Measurements from ENCODE around the gene ANP32A.
"Not testable (repeated sequence)": the region's sequence is repeated elsewhere in the genome, so short reads cannot be mapped to it uniquely, and the experiment has no call there.

Gene ANP32A

GRCh38 chr15:68781766-68782588 is 38.7 kb downstream of the ANP32A start:
- DNase-seq: no peak

- no peak for DNase-seq
Measured at GRCh38 chr15:68781217-68781616, 39.5 kb downstream of the ANP32A start.

GRCh38 chr15:68778876-68779275 is 41.8 kb downstream of the ANP32A start:
- DNase-seq: no peak

- DNase-seq: no peak
Measured at GRCh38 chr15:68776477-68777270, 44.0 kb downstream of the ANP32A start.

GRCh38 chr15:68775671-68776476 is 44.8 kb downstream of the ANP32A start:
- DNase-seq: no peak

- no peak for DNase-seq
Measured at GRCh38 chr15:68775236-68775577, 45.5 kb downstream of the ANP32A start.

GRCh38 chr15:68774521-68775235 is 46.0 kb downstream of the ANP32A start:
- DNase-seq: no peak

GRCh38 chr15:68774120-68774519 is 46.6 kb downstream of the ANP32A start:
- no peak for DNase-seq

GRCh38 chr15:68773036-68773435 is 47.7 kb downstream of the ANP32A start:
- DNase-seq: no peak

GRCh38 chr15:68770216-68770615 is 50.5 kb downstream of the ANP32A start:
- DNase-seq: no peak

- no peak for DNase-seq
Measured at GRCh38 chr15:68769702-68770101, 51.0 kb downstream of the ANP32A start.

GRCh38 chr15:68768321-68768720 is 52.4 kb downstream of the ANP32A start:
- no peak for DNase-seq

- DNase-seq: no peak
Measured at GRCh38 chr15:68767833-68768232, 52.9 kb downstream of the ANP32A start.

- DNase-seq: no peak
Measured at GRCh38 chr15:68765602-68766368, 54.9 kb downstream of the ANP32A start.

- DNase-seq: no peak
Measured at GRCh38 chr15:68764090-68764489, 56.6 kb downstream of the ANP32A start.

- DNase-seq: no peak
Measured at GRCh38 chr15:68763063-68763462, 57.6 kb downstream of the ANP32A start.

- not testable (repeated sequence) for DNase-seq
Measured at GRCh38 chr15:68759982-68760579, 60.6 kb downstream of the ANP32A start.

GRCh38 chr15:68755731-68756130 is 65.0 kb downstream of the ANP32A start:
- DNase-seq: no peak

GRCh38 chr15:68751622-68752021 is 69.1 kb downstream of the ANP32A start:
- no peak for DNase-seq

- DNase-seq: no peak
Measured at GRCh38 chr15:68749793-68750192, 70.9 kb downstream of the ANP32A start.

GRCh38 chr15:68749365-68749764 is 71.3 kb downstream of the ANP32A start:
- DNase-seq: no peak

- no peak for DNase-seq
Measured at GRCh38 chr15:68743256-68743655, 77.4 kb downstream of the ANP32A start.

Data from DMS 273 treated with DMSO at 0.1 percent for 48 hours (cell line).